LNCAP (cell line): ENCODE results near the gene RPP14.

Experiments used
- CTCF ChIP-seq: fragments of 450-650 bp; IDR thresholded peaks from 2 replicates; pipeline ENCODE4 v1.5.1; 2017; ENCODE audit warnings: mild to moderate bottlenecking

Gene RPP14

DNA sequence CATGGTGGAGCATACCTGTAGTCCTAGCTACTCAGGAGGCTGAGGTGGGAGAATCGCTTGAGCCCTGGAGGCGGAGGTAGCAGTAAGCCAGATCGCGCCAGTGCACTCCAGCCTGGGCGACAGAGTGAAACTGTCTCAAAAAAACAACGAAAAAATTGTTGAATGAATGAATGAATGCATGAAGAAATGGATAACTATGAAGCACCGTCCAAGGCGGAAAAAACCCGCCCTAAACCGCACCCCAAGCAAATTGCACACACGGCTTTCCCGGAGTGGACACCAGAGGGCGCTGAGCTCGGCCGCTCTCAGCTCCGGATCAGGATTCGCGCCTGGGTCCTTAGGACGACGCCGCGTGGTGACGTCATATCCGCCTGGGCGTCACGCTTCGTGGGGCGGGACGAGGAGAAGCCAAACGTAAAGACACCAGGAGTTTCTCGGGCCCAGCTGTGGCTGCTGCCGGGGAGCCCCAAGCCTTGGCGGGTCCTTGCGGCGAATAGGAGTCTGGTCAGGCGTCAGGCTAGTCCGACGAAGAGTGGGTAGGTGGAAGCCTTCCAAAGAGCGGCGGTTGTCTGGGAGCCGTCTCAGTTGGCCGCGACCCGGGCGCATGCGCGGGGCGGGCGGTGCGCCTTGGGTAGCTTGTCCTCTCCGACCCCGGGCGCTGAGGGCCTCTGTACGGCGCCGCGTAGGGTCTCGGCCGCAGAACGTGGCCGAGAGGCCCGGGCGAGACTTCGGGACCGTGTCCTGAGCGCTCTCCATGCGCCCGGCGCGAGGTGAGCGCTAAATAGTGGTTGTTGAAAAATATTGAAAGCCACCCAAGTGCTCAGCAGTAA lies at the start of gene RPP14, which contains the start of gene HTD2:
Gene RPP14, plus strand, starts transcription at position 364 of the 830 bp plus-strand sequence. CDS start 4,085 bp downstream, outside the sequence.
Gene HTD2, plus strand, starts transcription at position 639 of the 830 bp plus-strand sequence. CDS start 11,094 bp downstream, outside the sequence.
- peak; percentile 98 for TF ChIP-seq CTCF

- TF ChIP-seq CTCF, result no peak
These were observed 49.5 kb upstream of the RPP14 start for GRCh38 chr3:58256511-58256910.

DNA sequence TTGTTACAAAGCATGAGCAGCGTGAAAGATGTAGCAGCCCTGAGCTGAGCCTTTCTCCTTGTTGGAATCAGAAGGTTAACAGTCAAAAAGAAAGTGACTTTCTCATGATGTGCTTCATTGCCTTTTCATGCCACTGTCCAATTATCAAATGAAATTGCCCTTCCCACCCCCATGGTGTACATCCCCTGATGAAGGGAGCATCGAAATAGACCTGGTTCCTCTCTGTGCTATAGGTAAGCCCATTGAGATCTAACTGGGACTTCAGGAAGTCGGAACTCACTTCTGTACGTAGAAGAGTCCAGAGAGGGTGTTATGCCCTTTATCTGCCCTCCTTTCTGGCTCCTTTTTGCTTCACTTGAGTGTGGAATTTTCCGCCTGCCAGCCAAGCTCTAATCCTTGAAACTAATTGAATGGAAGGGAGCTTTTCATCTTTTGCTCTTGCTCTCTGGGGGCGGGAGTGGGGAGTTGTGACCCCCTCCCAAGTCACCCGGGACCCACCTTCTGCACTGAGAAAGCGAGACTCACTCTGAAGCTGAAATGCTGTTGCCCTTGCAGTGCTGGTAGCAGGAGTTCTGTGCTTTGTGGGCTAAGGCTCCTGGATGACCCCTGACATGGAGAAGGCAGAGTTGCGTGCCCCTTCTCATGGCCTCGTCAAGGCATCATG lies 47.5 kb upstream of the RPP14 start:
- TF ChIP-seq CTCF, result no peak

DNA sequence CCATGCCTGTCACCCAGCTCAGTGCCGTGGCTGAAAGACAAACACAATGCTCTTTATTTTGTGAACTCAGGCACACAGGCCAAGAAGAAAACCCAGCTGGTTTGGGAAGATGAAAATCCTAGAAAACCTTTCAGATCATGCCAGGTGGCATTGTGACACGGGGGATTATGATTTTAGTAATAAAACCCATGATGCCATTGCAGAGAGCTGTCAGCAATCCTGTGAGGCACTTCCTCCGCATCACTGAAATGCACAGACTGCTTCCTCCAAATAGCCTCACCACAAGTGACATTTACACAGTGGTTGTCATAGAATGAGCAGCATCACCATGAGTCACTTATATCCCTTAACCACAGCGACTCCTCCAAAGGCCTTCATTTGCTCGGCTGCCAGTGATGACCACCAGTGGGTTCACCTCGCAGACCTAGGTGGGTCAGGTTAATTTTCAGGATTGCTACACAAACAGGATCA lies 45.7 kb upstream of the RPP14 start:
- TF ChIP-seq CTCF, result no peak

- TF ChIP-seq CTCF, result no peak
These were observed 45.3 kb upstream of the RPP14 start for GRCh38 chr3:58260733-58261132.

DNA sequence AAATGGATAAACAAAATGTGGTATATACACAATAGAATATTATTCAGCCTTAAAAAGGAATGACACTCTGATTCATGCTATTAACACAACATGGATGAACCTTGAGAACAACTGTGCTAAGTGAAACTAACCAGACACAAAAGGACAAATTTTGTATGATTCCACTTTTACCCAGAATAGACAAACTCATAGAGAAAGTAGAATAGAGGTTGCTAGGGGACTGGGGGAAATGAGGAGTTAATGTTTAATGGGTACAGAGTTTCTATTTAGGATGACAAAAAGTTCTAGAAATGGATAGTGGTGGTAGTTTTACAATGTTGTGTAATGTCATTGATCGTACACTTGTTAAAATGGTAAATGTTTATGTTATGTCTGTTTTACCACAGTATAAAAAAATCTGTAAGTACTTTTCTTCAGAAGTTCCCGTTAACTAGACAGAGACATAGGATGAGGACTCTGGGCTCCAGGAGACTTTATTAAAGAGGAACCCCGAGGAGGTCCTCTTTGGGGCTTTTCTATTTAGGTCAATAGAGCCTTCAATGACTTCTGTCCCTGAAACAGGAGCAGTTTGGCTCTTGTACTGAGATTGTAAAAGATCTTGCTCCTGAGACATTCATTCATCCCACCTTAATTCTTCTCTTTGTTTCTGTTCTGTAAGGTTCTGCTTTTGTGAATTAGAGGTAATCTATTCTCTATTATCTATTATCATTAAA lies 43.9 kb upstream of the RPP14 start:
- TF ChIP-seq CTCF, result no peak

DNA sequence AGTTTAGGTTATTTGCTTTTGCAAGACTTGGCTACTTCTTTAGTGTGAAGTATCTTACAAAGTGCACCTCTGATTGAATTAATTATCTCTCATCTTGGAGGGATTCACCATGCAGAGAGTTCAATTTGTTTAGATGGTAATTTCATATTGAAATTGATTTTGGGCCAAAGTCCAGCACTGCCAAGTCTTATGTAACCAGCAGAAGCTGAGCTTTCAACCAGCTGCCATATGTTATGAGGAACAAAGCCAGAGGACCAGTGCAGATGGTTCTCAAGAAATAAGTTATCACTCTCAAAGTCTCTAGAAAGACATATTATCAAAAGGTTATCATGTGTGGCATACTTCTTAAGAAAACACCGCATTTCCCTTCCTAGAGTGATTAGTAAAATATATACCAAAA lies 39.5 kb upstream of the RPP14 start:
- no peak for TF ChIP-seq CTCF
